ENCODE measurements around the gene RSPO1. TPM values are rescaled to one million over a fixed set of nuclear protein-coding genes. Genes with fewer than 3 reads are reported as not detected.

Gene RSPO1
- total and polyA plus RNA-seq, 2 of the 4 experiments (the other 2 are of a cell fraction): not detected

DNA sequence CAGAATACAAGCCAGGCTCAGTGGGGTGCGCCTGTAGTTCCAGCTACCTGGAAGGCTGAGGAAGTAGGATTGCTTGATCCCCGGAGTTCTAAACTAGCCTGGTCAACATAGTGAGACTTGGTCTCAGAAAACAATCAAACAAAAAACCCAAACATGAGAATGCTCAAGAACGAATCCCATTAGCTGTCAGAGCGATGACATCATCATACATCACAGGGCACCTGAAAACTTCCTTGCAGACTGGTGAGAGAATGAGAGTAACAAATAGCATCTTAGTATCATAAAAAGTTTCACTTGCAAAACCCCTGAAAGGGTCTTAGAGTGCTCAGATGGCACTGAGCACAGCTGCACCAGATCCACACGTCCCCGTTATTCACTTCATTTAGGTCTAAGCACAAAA, 36.6 kb upstream of the RSPO1 start:
- no peak overlapping the region for H2BK20ac ChIP-seq (ENCODE audit: low read depth, low read length)
- H3K36me3 ChIP-seq (ENCODE audit: control insufficient read depth, insufficient read depth, low read length): no peaks in the 10 kb centered on the region
- H3K4ac ChIP-seq (ENCODE audit: low read depth, low read length): no peak overlapping the region
- H4K91ac ChIP-seq (ENCODE audit: insufficient read depth, low read depth, low read length): no peak overlapping the region
- H3K79me1 ChIP-seq (ENCODE audit: low read depth in 1 of 2, low read length in 2 of 2): no peaks in the 10 kb centered on the region
- H3K56ac ChIP-seq (ENCODE audit: extremely low read depth, insufficient read depth, low read length): no peak overlapping the region
- in situ Hi-C loops (cut with MboI; ENCODE audit: low sequenced_read_pairs) (loop anchor here (5.0 kb wide), 1 partner anchor 64 kb away; no protein-coding TSS in a partner anchor), intact Hi-C loops (cut with micrococcal nuclease) (no loop called here), dilution Hi-C loops (cut with HindIII; ENCODE audit: low sequenced_read_pairs, unreplicated experiment) (no loop called here)
- H4K20me1 ChIP-seq (ENCODE audit: insufficient read depth, low read length): no peaks in the 10 kb centered on the region
- H3K9me3 ChIP-seq (ENCODE audit: control insufficient read depth, insufficient read depth, low read length): no peaks in the 10 kb centered on the region
- H2AFZ ChIP-seq (replicated peaks; ENCODE audit: low read length, poor library complexity): no peak overlapping the region
- H3K9ac ChIP-seq (ENCODE audit: low read depth, low read length): no peak overlapping the region
- H3K9me1 ChIP-seq (ENCODE audit: insufficient read depth, low read length): no peaks in the 10 kb centered on the region
- H3K14ac ChIP-seq (replicated peaks; ENCODE audit: low read depth, low read length): no peak overlapping the region
- H3K27me3 ChIP-seq (ENCODE audit: control insufficient read depth, insufficient read depth, low read length): peaks cover 58% of the 10 kb centered on the region
- no peak overlapping the region for H2AK5ac ChIP-seq (ENCODE audit: low read depth, low read length)
- H4K5ac ChIP-seq (ENCODE audit: low read depth, low read length): no peak overlapping the region
- DNase-seq: no peak
- H3K23ac ChIP-seq (ENCODE audit: low read depth, low read length): no peak overlapping the region
- H3K4me3 ChIP-seq (ENCODE audit: insufficient read depth, low read depth, low read length): no peak overlapping the region
- H2BK5ac ChIP-seq (ENCODE audit: low read depth, low read length, poor library complexity, severe bottlenecking): no peak overlapping the region
- H3K4me1 ChIP-seq (ENCODE audit: control insufficient read depth, insufficient read depth, low read length): no peaks in the 10 kb centered on the region
- no peak overlapping the region for H3K4me2 ChIP-seq (ENCODE audit: low read depth, low read length)
- WGBS, 2 experiments (ENCODE audit: extremely low coverage in 2 of 2, insufficient read length in 1 of 2): no CpG with 5 or more reads among the region's 6 CpGs
- H2BK15ac ChIP-seq (ENCODE audit: low read depth, low read length): no peak overlapping the region
- ATAC-seq (ENCODE audit: low read depth): no peak
- POLR2A ChIA-PET (ENCODE audit: unreplicated experiment): no interaction called here
- BruUV-seq (replicated peaks): no TSS peak
- no peak overlapping the region for H2AK9ac ChIP-seq (replicated peaks; ENCODE audit: low read depth, low read length, poor library complexity)
- TF ChIP-seq CEBPB (IDR thresholded peaks at IDR 0.05; ENCODE audit: low read depth, low read length) (no peak), BHLHE40 (IDR thresholded peaks at IDR 0.05; ENCODE audit: low read depth, low read length) (no peak), MAFK (IDR thresholded peaks at IDR 0.05; ENCODE audit: low read depth, low read length) (no peak), RFX5 (IDR thresholded peaks at IDR 0.05; ENCODE audit: low read depth, low read length) (no peak), MAZ (IDR thresholded peaks at IDR 0.05; ENCODE audit: borderline replicate concordance, low read depth, low read length) (no peak), SMC3 (IDR thresholded peaks at IDR 0.05; ENCODE audit: low read depth, low read length) (no peak), POLR2A (IDR thresholded peaks at IDR 0.05; ENCODE audit: low read depth, low read length) (no peak), FOS (IDR thresholded peaks at IDR 0.05; ENCODE audit: low read depth, low read length) (no peak), CHD1 (IDR thresholded peaks at IDR 0.05; ENCODE audit: low read depth, low read length) (no peak), RCOR1 (IDR thresholded peaks at IDR 0.05; ENCODE audit: insufficient replicate concordance, low read length) (no peak), MXI1 (IDR thresholded peaks at IDR 0.05; ENCODE audit: borderline replicate concordance, low read depth, low read length) (no peak), NFE2L2 (IDR thresholded peaks at IDR 0.05; ENCODE audit: low read depth, low read length) (no peak), RAD21 (IDR thresholded peaks at IDR 0.05; ENCODE audit: low read length) (no peak)
- TF ChIP-seq, protein P1, sequence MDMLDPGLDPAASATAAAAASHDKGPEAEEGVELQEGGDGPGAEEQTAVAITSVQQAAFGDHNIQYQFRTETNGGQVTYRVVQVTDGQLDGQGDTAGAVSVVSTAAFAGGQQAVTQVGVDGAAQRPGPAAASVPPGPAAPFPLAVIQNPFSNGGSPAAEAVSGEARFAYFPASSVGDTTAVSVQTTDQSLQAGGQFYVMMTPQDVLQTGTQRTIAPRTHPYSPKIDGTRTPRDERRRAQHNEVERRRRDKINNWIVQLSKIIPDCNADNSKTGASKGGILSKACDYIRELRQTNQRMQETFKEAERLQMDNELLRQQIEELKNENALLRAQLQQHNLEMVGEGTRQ (IDR thresholded peaks at IDR 0.05; ENCODE audit: low read depth, low read length): no peak
- TF ChIP-seq, protein P2, sequence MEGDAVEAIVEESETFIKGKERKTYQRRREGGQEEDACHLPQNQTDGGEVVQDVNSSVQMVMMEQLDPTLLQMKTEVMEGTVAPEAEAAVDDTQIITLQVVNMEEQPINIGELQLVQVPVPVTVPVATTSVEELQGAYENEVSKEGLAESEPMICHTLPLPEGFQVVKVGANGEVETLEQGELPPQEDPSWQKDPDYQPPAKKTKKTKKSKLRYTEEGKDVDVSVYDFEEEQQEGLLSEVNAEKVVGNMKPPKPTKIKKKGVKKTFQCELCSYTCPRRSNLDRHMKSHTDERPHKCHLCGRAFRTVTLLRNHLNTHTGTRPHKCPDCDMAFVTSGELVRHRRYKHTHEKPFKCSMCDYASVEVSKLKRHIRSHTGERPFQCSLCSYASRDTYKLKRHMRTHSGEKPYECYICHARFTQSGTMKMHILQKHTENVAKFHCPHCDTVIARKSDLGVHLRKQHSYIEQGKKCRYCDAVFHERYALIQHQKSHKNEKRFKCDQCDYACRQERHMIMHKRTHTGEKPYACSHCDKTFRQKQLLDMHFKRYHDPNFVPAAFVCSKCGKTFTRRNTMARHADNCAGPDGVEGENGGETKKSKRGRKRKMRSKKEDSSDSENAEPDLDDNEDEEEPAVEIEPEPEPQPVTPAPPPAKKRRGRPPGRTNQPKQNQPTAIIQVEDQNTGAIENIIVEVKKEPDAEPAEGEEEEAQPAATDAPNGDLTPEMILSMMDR (conservative IDR thresholded peaks at IDR 0.05; ENCODE audit: low read depth, low read length): no peak
- H3K27ac ChIP-seq (ENCODE audit: insufficient read depth, low read length): no peak overlapping the region
- no peak overlapping the region for H2BK120ac ChIP-seq (ENCODE audit: low read depth, low read length)
- H3K18ac ChIP-seq (ENCODE audit: low read depth, low read length): no peak overlapping the region
- CTCF ChIA-PET: no interaction called here
- H4K8ac ChIP-seq (ENCODE audit: low read depth in 2 of 2, low read length in 2 of 2): no peak overlapping the region

Data from IMR-90 (cell line).